Uterine smooth muscle cell (primary cell): ENCODE data around the gene MATR3. TPM values are rescaled to one million over a fixed set of nuclear protein-coding genes. Genes with fewer than 3 reads are reported as not detected.

Experiments used
- total RNA-seq: library from RNA; depleted of rRNA; stranded (reverse); fragments of >200 nt; gene quantifications from 2 replicates; pipeline ENCODE4 v1.2.3, GENCODE V29; 2014

The MATR3 gene, protein sequence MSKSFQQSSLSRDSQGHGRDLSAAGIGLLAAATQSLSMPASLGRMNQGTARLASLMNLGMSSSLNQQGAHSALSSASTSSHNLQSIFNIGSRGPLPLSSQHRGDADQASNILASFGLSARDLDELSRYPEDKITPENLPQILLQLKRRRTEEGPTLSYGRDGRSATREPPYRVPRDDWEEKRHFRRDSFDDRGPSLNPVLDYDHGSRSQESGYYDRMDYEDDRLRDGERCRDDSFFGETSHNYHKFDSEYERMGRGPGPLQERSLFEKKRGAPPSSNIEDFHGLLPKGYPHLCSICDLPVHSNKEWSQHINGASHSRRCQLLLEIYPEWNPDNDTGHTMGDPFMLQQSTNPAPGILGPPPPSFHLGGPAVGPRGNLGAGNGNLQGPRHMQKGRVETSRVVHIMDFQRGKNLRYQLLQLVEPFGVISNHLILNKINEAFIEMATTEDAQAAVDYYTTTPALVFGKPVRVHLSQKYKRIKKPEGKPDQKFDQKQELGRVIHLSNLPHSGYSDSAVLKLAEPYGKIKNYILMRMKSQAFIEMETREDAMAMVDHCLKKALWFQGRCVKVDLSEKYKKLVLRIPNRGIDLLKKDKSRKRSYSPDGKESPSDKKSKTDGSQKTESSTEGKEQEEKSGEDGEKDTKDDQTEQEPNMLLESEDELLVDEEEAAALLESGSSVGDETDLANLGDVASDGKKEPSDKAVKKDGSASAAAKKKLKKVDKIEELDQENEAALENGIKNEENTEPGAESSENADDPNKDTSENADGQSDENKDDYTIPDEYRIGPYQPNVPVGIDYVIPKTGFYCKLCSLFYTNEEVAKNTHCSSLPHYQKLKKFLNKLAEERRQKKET
- total RNA-seq: 255 and 325 TPM in 2 replicates

GRCh38 chr5:139293507-139294373 lies at the start of gene MATR3:
TSS of gene MATR3 (plus strand) at chr5:139293740. CDS start at chr5:139307416, 13,676 bp downstream.

DNA sequence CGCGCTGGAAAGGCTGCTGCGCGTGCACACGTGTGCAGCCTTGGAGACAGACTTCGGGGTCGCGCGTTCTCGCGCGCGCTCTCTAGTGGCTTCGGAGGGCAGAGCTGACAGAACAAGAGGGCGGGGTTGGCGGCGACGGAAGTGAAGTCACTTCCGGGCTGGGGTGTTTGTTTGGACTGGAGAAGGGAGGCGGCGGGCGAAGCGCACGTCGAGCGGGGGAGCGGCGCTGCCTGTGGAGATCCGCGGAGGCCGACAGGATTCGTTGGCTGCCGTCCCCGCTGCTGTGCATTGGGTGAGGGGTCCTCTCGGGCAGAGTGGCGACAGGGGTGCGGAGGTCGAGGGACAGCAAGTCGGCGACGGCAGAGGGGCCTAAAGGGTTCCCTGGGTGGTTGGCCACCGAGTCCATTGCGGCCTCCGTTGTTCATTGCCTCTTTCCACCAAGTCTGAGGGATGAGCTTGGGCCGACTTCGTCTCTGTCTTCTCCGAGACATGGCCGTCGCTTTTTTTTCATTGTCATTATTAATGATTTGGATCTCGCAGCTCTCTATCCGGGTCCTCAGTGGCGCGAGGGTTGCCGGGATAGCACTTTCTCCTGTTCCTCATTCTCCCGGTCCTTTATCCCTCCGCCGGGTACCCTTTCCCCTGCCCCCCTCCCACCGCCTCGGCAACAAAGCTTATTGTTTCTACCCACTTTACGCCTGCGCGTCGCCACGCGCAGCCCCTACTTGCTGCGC lies 48.3 kb downstream of the MATR3 start, which contains the start of gene PAIP2:
Gene PAIP2 (plus strand): TSS at position 166 of the 734 bp plus-strand sequence. CDS start 21,931 bp downstream, outside the sequence.

Other genes with a start within 250 kb of the MATR3 start
- gene SIL1, start 95.4 kb upstream of the MATR3 start, total RNA-seq: 57.9 and 105 TPM in 2 replicates
- gene PAIP2, start 48.1 kb downstream of the MATR3 start, total RNA-seq: 84.4 and 92.4 TPM in 2 replicates
- gene SLC23A1, start 89.6 kb downstream of the MATR3 start, total RNA-seq: not detected in 2 replicates
- gene MZB1, start 96.2 kb downstream of the MATR3 start, total RNA-seq: not detected in 2 replicates
- 0.87 and 1.00 TPM in 2 replicates for gene PROB1, start 101.4 kb downstream of the MATR3 start, total RNA-seq
- gene SPATA24, start 110.3 kb downstream of the MATR3 start, total RNA-seq: 4.0 and 4.9 TPM in 2 replicates
- 4.1 and 8.7 TPM in 2 replicates for gene DNAJC18, start 145.8 kb downstream of the MATR3 start, total RNA-seq
- gene ECSCR, start 169.0 kb downstream of the MATR3 start, total RNA-seq: 0.25 and 0.55 TPM in 2 replicates
- gene SMIM33, start 177.3 kb downstream of the MATR3 start, total RNA-seq: not detected in 2 replicates
- gene STING1, start 189.0 kb downstream of the MATR3 start, total RNA-seq: 8.6 and 9.5 TPM in 2 replicates